Measurements from ENCODE around the gene CDC73. TPM values are rescaled to one million over a fixed set of nuclear protein-coding genes. Genes with fewer than 3 reads are reported as not detected.

Gene CDC73
- total and polyA plus RNA-seq, 2 experiments from 2014 or later, result 32.4 to 33.9 TPM

DNA sequence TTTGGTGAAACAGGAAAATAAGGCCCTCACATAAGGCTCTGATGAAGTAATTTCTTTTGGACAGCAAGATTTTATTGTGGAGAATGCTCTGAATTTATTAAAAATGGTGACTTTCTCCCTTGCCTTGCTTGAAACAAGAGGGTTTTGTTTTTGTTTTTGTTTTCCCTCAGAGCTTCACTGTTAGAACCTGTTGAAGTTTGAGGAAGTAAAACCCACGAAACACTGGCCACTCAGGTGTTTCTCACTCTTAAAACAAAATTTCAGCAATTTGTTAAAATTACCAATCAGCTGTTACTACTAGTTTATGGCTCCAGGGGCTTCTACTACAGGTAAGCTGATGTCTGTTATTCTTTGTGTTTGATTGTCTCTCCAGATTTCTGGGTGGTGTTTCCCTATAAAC lies 177.2 kb downstream of the CDC73 start:
- WGBS (ENCODE audit: low lambda C conversion rate, missing lambda C conversion rate), result 86% methylated on average over 1 of the region's 1 CpG
- H3K79me2 ChIP-seq, result no peaks in the 10 kb centered on the region
- H2AFZ ChIP-seq, result no peak overlapping the region
- H3K4me3 ChIP-seq, result no peak overlapping the region
- no peaks in the 10 kb centered on the region for H3K9me2 ChIP-seq (replicated peaks; ENCODE audit: insufficient read depth)
- no peaks in the 10 kb centered on the region for H3K4me1 ChIP-seq (ENCODE audit: insufficient read depth)
- TF ChIP-seq EZH2phosphoT487 (IDR thresholded peaks at IDR 0.05; ENCODE audit: low read depth, severe bottlenecking, unreplicated experiment), result no peak
- no peak for TF ChIP-seq EZH2 (IDR thresholded peaks at IDR 0.05; ENCODE audit: borderline replicate concordance)
- TF ChIP-seq, protein P1, sequence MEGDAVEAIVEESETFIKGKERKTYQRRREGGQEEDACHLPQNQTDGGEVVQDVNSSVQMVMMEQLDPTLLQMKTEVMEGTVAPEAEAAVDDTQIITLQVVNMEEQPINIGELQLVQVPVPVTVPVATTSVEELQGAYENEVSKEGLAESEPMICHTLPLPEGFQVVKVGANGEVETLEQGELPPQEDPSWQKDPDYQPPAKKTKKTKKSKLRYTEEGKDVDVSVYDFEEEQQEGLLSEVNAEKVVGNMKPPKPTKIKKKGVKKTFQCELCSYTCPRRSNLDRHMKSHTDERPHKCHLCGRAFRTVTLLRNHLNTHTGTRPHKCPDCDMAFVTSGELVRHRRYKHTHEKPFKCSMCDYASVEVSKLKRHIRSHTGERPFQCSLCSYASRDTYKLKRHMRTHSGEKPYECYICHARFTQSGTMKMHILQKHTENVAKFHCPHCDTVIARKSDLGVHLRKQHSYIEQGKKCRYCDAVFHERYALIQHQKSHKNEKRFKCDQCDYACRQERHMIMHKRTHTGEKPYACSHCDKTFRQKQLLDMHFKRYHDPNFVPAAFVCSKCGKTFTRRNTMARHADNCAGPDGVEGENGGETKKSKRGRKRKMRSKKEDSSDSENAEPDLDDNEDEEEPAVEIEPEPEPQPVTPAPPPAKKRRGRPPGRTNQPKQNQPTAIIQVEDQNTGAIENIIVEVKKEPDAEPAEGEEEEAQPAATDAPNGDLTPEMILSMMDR (IDR thresholded peaks at IDR 0.05; ENCODE audit: poor library complexity), result no peak
- no peak overlapping the region for H3K27ac ChIP-seq
- no peaks in the 10 kb centered on the region for H3K27me3 ChIP-seq
- no peak for DNase-seq (ENCODE audit: low spot score)
- no peaks in the 10 kb centered on the region for H4K20me1 ChIP-seq (ENCODE audit: insufficient read depth, poor library complexity, severe bottlenecking)
- no peaks in the 10 kb centered on the region for H3K36me3 ChIP-seq (replicated peaks; ENCODE audit: insufficient read depth, low read depth)
- H3K4me2 ChIP-seq, result no peak overlapping the region
- H3K9me3 ChIP-seq (ENCODE audit: low read depth), result no peaks in the 10 kb centered on the region

DNA sequence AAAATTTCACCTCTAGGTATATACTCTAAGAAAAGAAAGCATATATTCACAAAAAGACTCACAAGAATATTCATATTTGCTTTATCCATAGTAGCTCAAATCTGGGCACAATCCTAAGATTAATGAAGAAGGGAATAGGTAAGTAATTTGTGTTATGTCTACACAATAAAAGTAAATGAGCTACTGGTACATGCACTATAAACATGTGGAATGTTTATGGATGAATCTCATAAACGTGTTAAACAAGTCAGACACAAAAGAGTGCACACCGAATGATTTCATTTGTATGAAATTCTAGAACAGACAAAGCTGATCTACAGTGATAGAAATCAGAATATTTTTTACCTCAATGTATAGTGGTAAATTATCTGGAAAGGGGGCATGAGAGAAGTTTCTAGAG lies 179.9 kb downstream of the CDC73 start:
- H3K4me3 ChIP-seq, result no peak overlapping the region
- no peaks in the 10 kb centered on the region for H3K9me3 ChIP-seq (ENCODE audit: low read depth)
- H3K4me1 ChIP-seq (ENCODE audit: insufficient read depth), result no peaks in the 10 kb centered on the region
- H3K27ac ChIP-seq, result no peak overlapping the region
- no peak overlapping the region for H2AFZ ChIP-seq
- DNase-seq (ENCODE audit: low spot score), result no peak
- H3K9me2 ChIP-seq (replicated peaks; ENCODE audit: insufficient read depth), result no peaks in the 10 kb centered on the region
- WGBS (ENCODE audit: low lambda C conversion rate, missing lambda C conversion rate), result 86% methylated on average over 2 of the region's 2 CpGs
- H4K20me1 ChIP-seq (ENCODE audit: insufficient read depth, poor library complexity, severe bottlenecking), result no peaks in the 10 kb centered on the region
- H3K4me2 ChIP-seq, result no peak overlapping the region
- H3K36me3 ChIP-seq (replicated peaks; ENCODE audit: insufficient read depth, low read depth), result no peaks in the 10 kb centered on the region
- TF ChIP-seq EZH2 (IDR thresholded peaks at IDR 0.05; ENCODE audit: borderline replicate concordance) (no peak), EZH2phosphoT487 (IDR thresholded peaks at IDR 0.05; ENCODE audit: low read depth, severe bottlenecking, unreplicated experiment) (no peak)
- TF ChIP-seq, protein P1 (IDR thresholded peaks at IDR 0.05; ENCODE audit: poor library complexity), result no peak
- no peaks in the 10 kb centered on the region for H3K79me2 ChIP-seq
- no peaks in the 10 kb centered on the region for H3K27me3 ChIP-seq

DNA sequence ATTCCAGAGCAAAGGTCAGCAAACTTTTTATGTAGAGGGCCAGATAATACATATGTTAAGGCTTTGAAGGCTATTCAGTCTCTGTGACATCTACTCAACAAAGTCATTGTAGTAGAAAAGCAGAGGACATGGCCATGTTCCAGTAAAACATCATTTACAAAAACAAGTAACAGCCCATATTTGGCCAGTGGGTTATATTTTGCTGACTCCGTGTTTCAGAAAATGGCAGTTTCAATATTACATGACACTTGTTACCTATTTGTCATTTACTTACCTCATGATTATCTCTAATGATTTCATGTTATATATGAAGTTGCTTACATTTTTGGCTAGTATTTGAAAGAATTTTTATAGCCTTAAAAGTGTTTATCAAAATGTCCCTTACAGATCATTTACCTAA lies 182.0 kb downstream of the CDC73 start:
- TF ChIP-seq, protein P1 (IDR thresholded peaks at IDR 0.05; ENCODE audit: poor library complexity), result no peak
- no peak for TF ChIP-seq EZH2phosphoT487 (IDR thresholded peaks at IDR 0.05; ENCODE audit: low read depth, severe bottlenecking, unreplicated experiment)
- TF ChIP-seq EZH2 (IDR thresholded peaks at IDR 0.05; ENCODE audit: borderline replicate concordance), result no peak
- H3K4me3 ChIP-seq, result no peak overlapping the region
- no peak for DNase-seq (ENCODE audit: low spot score)
- no peak overlapping the region for H3K27ac ChIP-seq
- no peaks in the 10 kb centered on the region for H3K9me2 ChIP-seq (replicated peaks; ENCODE audit: insufficient read depth)
- no peaks in the 10 kb centered on the region for H3K27me3 ChIP-seq
- H3K36me3 ChIP-seq (replicated peaks; ENCODE audit: insufficient read depth, low read depth), result no peaks in the 10 kb centered on the region
- 93% methylated on average over 1 of the region's 1 CpG for WGBS (ENCODE audit: low lambda C conversion rate, missing lambda C conversion rate)
- H2AFZ ChIP-seq, result no peak overlapping the region
- H3K4me2 ChIP-seq, result no peak overlapping the region
- H4K20me1 ChIP-seq (ENCODE audit: insufficient read depth, poor library complexity, severe bottlenecking), result no peaks in the 10 kb centered on the region
- H3K4me1 ChIP-seq (ENCODE audit: insufficient read depth), result no peaks in the 10 kb centered on the region
- H3K79me2 ChIP-seq, result no peaks in the 10 kb centered on the region
- H3K9me3 ChIP-seq (ENCODE audit: low read depth), result no peaks in the 10 kb centered on the region

MicroRNAs encoded within 50 kb of the gene (microRNA counts, 767-probe panel; counts per million panel counts)
- microRNA hsa-miR-1278, result not detected

Small RNA genes within 50 kb of the gene (microRNA-seq; reads per million reads assigned to microRNA genes)
- not detected for gene MIR1278

Small RNA genes within 50 kb of the gene (small RNA-seq; reads per million reads assigned to genes)
- gene MIR1278, result not detected

Other genes with a start within 250 kb of the CDC73 start
- gene UCHL5, start 62.7 kb upstream of the CDC73 start, total RNA-seq, result 34.9 and 35.9 TPM in 2 replicates
- 30.8 and 36.6 TPM in 2 replicates for gene UCHL5, start 62.7 kb upstream of the CDC73 start, polyA plus RNA-seq
- 89.1 and 91.2 TPM in 2 replicates for gene RO60, start 62.4 kb upstream of the CDC73 start, total RNA-seq
- 89.2 and 91.0 TPM in 2 replicates for gene RO60, start 62.4 kb upstream of the CDC73 start, polyA plus RNA-seq
- gene GLRX2, start 16.6 kb upstream of the CDC73 start, total RNA-seq, result 7.8 and 20.4 TPM in 2 replicates
- 41.0 and 44.5 TPM in 2 replicates for gene GLRX2, start 16.6 kb upstream of the CDC73 start, polyA plus RNA-seq
- 7.9 and 9.7 TPM in 2 replicates for gene B3GALT2, start 64.6 kb downstream of the CDC73 start, total RNA-seq
- 1.4 and 1.8 TPM in 2 replicates for gene B3GALT2, start 64.6 kb downstream of the CDC73 start, polyA plus RNA-seq

Measured in hepatocyte (in vitro differentiated cells).